AG09309 (cell line): ENCODE measurements around the gene ST6GAL2.
A peak's percentile ranks its signal among the peaks of the same experiment; 100 is the strongest.

Experiments
- DNase-seq: peaks from one replicate; pipeline ENCODE4 v3.0.0-alpha.2; 2010; ENCODE audit warnings: low read depth
- H3K4me3 ChIP-seq: 2 replicates; pipeline ENCODE4 v1.5.1; 2011; ENCODE audit warnings: mild to moderate bottlenecking, low read depth, low read length, moderate library complexity; ENCODE audit not compliant: control insufficient read depth
- TF ChIP-seq, protein P1 (sequence below): IDR thresholded peaks from 2 replicates; pipeline ENCODE4 v1.5.1; 2011; ENCODE audit warnings: mild to moderate bottlenecking, low read depth, low read length, inconsistent platforms; ENCODE audit not compliant: insufficient read depth, control insufficient read depth; ENCODE audit errors: missing control alignments

ST6GAL2 gene

DNA sequence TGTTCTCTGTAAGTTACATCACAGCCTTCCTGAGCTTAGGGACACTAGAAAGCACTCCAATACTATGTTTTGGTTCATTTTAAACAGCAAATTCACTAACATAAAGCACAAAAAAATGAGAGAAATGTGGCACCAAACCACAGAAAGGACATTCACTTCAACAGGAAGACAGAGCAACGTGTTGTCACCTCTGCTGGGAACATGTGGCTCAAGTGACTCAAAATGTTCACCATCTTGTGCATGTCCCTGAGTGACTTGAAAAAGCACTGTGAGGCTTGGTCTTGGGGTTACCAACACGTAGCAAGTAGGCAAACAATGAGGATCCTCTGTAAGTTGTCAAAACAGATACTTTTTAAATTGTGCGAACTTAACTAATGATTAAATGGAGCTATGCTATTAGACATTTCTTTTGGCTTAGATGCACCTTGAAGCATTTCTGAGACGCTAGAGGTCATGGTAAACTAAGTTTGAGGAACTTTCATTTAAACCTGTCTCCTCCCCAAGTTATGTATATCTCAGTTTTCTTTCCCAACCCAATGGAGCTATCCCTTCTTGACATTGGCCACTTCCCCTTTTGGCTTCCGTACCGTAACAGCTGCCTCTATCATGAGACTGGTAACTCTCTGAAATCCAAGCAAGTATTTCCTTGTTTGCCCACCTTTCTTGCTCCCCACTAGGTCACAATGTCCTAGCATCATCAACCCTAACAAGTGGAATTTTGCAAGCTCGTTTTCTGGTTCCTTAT lies 14.0 kb upstream of the ST6GAL2 start:
- TF ChIP-seq, protein P1, sequence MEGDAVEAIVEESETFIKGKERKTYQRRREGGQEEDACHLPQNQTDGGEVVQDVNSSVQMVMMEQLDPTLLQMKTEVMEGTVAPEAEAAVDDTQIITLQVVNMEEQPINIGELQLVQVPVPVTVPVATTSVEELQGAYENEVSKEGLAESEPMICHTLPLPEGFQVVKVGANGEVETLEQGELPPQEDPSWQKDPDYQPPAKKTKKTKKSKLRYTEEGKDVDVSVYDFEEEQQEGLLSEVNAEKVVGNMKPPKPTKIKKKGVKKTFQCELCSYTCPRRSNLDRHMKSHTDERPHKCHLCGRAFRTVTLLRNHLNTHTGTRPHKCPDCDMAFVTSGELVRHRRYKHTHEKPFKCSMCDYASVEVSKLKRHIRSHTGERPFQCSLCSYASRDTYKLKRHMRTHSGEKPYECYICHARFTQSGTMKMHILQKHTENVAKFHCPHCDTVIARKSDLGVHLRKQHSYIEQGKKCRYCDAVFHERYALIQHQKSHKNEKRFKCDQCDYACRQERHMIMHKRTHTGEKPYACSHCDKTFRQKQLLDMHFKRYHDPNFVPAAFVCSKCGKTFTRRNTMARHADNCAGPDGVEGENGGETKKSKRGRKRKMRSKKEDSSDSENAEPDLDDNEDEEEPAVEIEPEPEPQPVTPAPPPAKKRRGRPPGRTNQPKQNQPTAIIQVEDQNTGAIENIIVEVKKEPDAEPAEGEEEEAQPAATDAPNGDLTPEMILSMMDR, result no peak
- no peak overlapping the region for H3K4me3 ChIP-seq
- no peak for DNase-seq

DNA sequence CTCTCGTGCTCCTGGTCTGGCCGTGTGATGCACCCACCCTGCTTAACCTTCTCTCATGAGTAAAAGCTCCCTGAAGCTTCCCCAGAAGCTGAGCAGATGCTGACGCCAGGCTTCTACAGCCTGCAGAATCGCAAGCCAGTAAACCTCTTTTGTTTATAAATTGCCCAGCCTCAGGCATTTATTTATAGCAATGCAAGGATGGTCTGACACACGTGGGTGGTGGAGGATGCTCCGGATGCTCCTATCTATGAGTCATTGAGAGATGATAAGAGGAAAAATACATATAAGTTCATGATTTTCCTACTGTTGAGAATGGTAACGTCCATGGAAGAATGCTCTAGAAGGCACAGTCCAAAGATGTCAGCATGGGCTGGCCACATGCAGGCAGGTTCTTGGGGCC lies 8.6 kb upstream of the ST6GAL2 start:
- H3K4me3 ChIP-seq, result no peak overlapping the region
- DNase-seq, result no peak
- TF ChIP-seq, protein P1, result no peak

DNA sequence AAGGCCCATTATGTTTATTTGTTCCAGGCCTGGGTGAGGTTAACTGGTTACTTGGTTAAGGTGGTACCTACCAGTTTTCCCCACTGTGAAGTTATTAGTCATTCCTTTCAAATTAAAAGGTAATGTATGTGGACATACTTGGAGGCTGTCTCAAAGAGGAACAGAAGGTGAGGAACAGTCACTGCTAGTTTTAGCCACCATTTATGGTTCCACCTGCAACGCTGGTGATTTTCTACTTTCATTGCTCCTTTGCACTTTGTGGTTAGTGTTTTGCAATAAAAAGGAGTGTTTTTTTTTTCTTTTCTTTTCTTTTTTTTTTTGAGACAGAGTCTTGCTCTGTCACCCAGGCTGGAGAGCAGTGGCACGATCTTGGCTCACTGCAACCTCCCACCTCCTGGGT lies 6.1 kb upstream of the ST6GAL2 start:
- H3K4me3 ChIP-seq, result no peak overlapping the region
- DNase-seq, result no peak
- TF ChIP-seq, protein P1, result no peak

DNA sequence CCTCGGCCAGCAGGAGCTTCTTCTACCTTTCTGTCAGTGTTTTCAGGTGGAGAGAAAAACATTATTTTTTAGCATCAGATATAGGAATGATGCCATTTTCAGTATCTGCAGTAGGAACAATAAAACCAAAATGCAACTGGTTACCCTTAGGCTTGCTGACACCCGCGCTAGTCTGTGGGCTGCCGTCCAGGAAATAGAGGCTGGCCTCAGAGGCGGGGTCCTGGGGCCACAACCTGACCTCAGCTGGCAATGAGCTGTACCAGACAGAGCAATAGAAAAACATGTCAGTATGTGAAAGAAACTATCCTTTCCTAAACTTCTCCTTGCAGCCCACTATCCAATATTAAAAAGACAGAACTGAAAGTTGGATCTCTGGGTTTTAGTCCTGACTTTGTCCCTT lies 4.6 kb upstream of the ST6GAL2 start:
- DNase-seq, result no peak
- TF ChIP-seq, protein P1, result no peak
- H3K4me3 ChIP-seq, result no peak overlapping the region

DNA sequence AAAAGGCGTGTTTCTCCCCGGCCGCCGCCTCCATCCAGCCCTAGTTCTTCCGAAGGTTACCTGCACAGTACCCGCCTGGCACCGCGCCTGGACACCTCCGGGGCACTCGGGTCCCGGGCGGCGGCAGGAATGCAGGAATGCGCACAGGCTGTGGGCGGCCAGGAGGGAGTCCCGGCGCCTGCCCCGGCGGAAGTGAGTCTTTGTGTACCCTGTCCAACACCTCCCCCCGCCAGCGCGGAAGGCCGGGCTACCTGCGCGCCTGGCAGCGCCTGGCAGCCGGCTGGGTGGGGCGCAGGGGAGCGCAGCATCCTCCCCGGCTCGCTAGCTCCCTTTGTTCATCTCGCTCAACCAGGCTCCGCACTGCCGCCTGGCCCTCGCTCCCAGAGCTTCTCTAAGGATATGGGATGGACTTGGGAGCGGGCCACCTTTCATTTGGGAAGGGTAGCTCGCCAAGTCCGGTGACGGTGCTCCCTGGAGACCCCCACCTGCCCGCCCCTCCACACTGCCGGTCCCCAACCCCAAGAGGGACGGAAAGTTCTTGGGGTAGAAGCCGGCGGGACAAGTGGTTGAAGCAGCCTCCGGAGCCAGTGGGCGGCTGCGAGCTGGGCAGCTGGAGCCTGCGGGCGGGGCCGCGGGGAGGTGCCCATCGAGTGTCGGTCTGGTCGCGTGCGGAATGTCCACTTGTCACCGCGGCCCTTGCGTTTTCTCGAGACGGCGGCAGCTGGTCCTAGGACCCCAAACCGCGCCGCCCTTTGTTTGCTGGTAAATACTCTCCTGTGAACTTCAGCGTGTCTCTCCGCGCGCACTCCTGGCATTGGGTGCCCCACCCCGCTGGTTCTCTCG lies 1.2 kb upstream of the ST6GAL2 start:
- no peak for DNase-seq
- TF ChIP-seq, protein P1, result no peak
- peak overlapping the region; percentile 44 for H3K4me3 ChIP-seq

DNA sequence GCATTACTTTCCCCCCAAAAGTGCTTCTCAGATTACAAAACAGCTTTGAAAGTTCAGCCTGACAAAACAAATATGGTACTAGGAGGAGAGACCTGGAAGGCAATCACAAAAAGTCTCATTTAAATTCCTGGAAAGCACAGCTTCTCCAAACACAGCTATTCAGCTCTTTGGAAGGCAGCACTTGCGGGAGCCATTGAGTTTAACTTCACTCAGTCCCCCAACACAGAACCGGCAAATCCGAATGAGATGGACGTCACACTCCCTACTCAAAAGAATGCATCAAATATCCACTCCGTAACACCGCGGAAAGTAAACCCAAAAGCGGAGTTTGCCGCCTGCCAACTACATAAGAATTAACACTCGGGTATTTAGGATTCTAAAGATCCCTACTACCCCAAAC lies 638 bp downstream of the ST6GAL2 start:
- TF ChIP-seq, protein P1, result no peak
- H3K4me3 ChIP-seq, result no peak overlapping the region
- no peak for DNase-seq
